ENCODE results near the gene CEP250. TPM values are rescaled to one million over a fixed set of nuclear protein-coding genes. Genes with fewer than 3 reads are reported as not detected.
A peak's percentile ranks its signal among the peaks of the same experiment; 100 is the strongest.

CEP250 gene
- total RNA-seq, 2 donors from 2014 or later = 29.8 to 46.5 TPM

DNA sequence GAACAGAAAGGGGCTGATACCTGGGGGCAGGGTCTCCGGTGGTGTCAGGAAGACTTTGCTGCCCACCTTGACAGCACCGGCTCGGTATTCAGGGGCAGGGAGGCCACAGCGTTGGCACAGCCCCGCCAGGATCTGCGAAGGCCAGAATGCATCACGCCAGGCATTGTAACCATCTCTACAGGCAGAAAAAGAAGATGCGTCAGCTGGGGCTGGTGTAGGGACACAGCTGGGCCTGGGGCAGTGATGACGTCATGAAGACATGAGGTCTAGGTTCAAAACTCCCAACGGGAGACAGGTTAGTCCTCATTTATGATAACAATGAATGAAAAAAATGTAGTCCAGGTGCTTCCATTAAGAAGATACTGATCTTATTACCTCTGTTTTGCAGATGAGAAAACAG lies 108.4 kb downstream of the CEP250 start:
- no peaks in the 10 kb centered on the region for H3K4me1 ChIP-seq (ENCODE audit: control insufficient read depth, insufficient read depth, low read length)
- Mint-ChIP-seq H3K9me3 (no peaks in the 10 kb centered on the region), H3K4me3 (no peak overlapping the region), H3K27me3 (ENCODE audit: insufficient read depth) (no peaks in the 10 kb centered on the region), H3K36me3 (ENCODE audit: low read depth) (peaks cover 4% of the 10 kb centered on the region), H3K4me1 (no peaks in the 10 kb centered on the region), H3K27ac (no peak overlapping the region)
- H3K4me3 ChIP-seq (ENCODE audit: low read length) = no peak overlapping the region
- no peak overlapping the region for H3K9ac ChIP-seq (ENCODE audit: extremely low read depth, low read length, poor library complexity, severe bottlenecking)
- WGBS, 2 experiments (ENCODE audit: insufficient coverage in 1 of 2, insufficient read length in 1 of 2) = 91 to 96% methylated on average over 9 to 10 of the region's 10 CpGs
- H3K36me3 ChIP-seq (ENCODE audit: control insufficient read depth, insufficient read depth, low read length) = no peaks in the 10 kb centered on the region
- no peaks in the 10 kb centered on the region for H3K9me3 ChIP-seq (ENCODE audit: control insufficient read depth, low read length)
- TF ChIP-seq, protein P1, sequence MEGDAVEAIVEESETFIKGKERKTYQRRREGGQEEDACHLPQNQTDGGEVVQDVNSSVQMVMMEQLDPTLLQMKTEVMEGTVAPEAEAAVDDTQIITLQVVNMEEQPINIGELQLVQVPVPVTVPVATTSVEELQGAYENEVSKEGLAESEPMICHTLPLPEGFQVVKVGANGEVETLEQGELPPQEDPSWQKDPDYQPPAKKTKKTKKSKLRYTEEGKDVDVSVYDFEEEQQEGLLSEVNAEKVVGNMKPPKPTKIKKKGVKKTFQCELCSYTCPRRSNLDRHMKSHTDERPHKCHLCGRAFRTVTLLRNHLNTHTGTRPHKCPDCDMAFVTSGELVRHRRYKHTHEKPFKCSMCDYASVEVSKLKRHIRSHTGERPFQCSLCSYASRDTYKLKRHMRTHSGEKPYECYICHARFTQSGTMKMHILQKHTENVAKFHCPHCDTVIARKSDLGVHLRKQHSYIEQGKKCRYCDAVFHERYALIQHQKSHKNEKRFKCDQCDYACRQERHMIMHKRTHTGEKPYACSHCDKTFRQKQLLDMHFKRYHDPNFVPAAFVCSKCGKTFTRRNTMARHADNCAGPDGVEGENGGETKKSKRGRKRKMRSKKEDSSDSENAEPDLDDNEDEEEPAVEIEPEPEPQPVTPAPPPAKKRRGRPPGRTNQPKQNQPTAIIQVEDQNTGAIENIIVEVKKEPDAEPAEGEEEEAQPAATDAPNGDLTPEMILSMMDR (conservative IDR thresholded peaks at IDR 0.05) = no peak
- H3K27ac ChIP-seq (ENCODE audit: low read depth, low read length) = no peak overlapping the region
- no peaks in the 10 kb centered on the region for H3K27me3 ChIP-seq (ENCODE audit: control insufficient read depth, insufficient read depth, low read length, poor library complexity, severe bottlenecking)
- DNase-seq = no peak

DNA sequence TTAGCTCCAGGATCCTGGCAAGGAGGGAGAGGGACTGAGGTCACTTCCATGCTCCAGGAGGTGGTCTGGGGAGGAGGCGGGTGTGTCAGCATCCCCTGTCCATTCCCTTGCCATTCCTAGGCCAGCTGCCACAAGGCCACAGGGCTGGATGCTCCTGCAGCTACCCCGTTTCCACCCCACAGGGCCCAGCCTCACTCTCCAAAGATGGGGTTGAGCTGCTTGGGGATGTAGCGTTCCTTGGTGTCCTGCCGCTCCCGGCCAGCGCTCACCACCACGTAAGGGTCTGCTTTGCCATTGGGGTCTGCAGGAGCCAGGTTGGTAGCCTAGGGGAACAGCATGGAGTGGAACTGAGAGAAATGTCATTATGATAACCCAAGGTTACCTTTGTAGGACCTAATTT lies 109.5 kb downstream of the CEP250 start:
- Histone ChIP-seq H3K4me3 (ENCODE audit: low read length) (no peak overlapping the region), H3K27me3 (ENCODE audit: control insufficient read depth, insufficient read depth, low read length, poor library complexity, severe bottlenecking) (no peaks in the 10 kb centered on the region), H3K9me3 (ENCODE audit: control insufficient read depth, low read length) (no peaks in the 10 kb centered on the region), H3K9ac (ENCODE audit: extremely low read depth, low read length, poor library complexity, severe bottlenecking) (no peak overlapping the region), H3K27ac (ENCODE audit: low read depth, low read length) (no peak overlapping the region), H3K36me3 (ENCODE audit: control insufficient read depth, insufficient read depth, low read length) (no peaks in the 10 kb centered on the region), H3K4me1 (ENCODE audit: control insufficient read depth, insufficient read depth, low read length) (no peaks in the 10 kb centered on the region)
- H3K9me3 Mint-ChIP-seq = no peaks in the 10 kb centered on the region
- no peaks in the 10 kb centered on the region for H3K36me3 Mint-ChIP-seq (ENCODE audit: low read depth)
- H3K27me3 Mint-ChIP-seq (ENCODE audit: insufficient read depth) = no peaks in the 10 kb centered on the region
- H3K4me3 Mint-ChIP-seq = no peak overlapping the region
- no peaks in the 10 kb centered on the region for H3K4me1 Mint-ChIP-seq
- DNase-seq = no peak
- no peak overlapping the region for H3K27ac Mint-ChIP-seq
- WGBS, 2 experiments (ENCODE audit: insufficient coverage in 1 of 2, insufficient read length in 1 of 2) = 96 to 97% methylated on average over 4 to 7 of the region's 7 CpGs
- TF ChIP-seq, protein P1 (conservative IDR thresholded peaks at IDR 0.05) = no peak

DNA sequence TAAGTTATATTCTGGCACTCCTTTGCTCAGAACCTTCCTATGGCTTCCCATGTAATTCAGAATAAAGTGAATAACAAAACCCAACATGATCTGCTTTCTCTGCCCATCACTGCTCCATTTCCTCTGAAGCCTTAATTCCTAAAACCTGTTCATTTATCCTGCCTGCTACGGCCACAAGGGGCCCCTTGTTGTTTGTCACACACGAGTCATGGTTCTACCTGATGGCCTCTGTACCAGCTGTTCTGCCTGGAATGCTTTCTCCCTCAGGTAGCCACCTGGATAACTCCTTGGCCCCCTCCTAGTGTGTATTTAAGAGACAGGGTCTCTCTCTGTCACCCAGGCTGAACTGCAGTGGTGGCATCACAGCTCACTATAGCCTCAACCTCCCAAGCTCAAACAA lies 113.2 kb downstream of the CEP250 start:
- TF ChIP-seq, protein P1 (conservative IDR thresholded peaks at IDR 0.05) = peak; percentile 77
- H3K4me1 ChIP-seq (ENCODE audit: control insufficient read depth, insufficient read depth, low read length) = no peaks in the 10 kb centered on the region
- no peak overlapping the region for H3K27ac ChIP-seq (ENCODE audit: low read depth, low read length)
- DNase-seq = peak; percentile 82
- H3K4me3 Mint-ChIP-seq = no peak overlapping the region
- H3K27me3 ChIP-seq (ENCODE audit: control insufficient read depth, insufficient read depth, low read length, poor library complexity, severe bottlenecking) = no peaks in the 10 kb centered on the region
- no peak overlapping the region for H3K27ac Mint-ChIP-seq
- no peaks in the 10 kb centered on the region for H3K4me1 Mint-ChIP-seq
- no peaks in the 10 kb centered on the region for H3K36me3 ChIP-seq (ENCODE audit: control insufficient read depth, insufficient read depth, low read length)
- no peaks in the 10 kb centered on the region for H3K9me3 ChIP-seq (ENCODE audit: control insufficient read depth, low read length)
- WGBS, 2 experiments (ENCODE audit: insufficient coverage in 1 of 2, insufficient read length in 1 of 2) = 25 to 49% methylated on average over 1 to 2 of the region's 2 CpGs
- H3K9ac ChIP-seq (ENCODE audit: extremely low read depth, low read length, poor library complexity, severe bottlenecking) = no peak overlapping the region
- peaks cover 9% of the 10 kb centered on the region for H3K9me3 Mint-ChIP-seq
- no peaks in the 10 kb centered on the region for H3K36me3 Mint-ChIP-seq (ENCODE audit: low read depth)
- no peak overlapping the region for H3K4me3 ChIP-seq (ENCODE audit: low read length)
- peaks cover 2% of the 10 kb centered on the region for H3K27me3 Mint-ChIP-seq (ENCODE audit: insufficient read depth)

Small RNA genes lying within 50 kb of the gene (microRNA-seq; reads per million reads assigned to microRNA genes)
- not detected for gene MIR1289-1 (ENCODE audit: borderline microRNAs expressed)

Other genes starting within 250 kb of the CEP250 start
- 1 to 10 TPM; 1.3 to 5.9 TPM for gene MMP24, start 228.9 kb upstream of the CEP250 start, total RNA-seq
- gene MMP24OS, start 177.5 kb upstream of the CEP250 start, total RNA-seq = 10 to 100 TPM; 32.2 to 38.8 TPM
- 100 to 1,000 TPM; 127 to 132 TPM for gene EIF6, start 170.8 kb upstream of the CEP250 start, total RNA-seq
- gene FAM83C, start 163.2 kb upstream of the CEP250 start, total RNA-seq = not detected
- gene UQCC1, start 43.6 kb upstream of the CEP250 start, total RNA-seq = 10 to 100 TPM; 55.1 to 68.7 TPM
- gene GDF5, start 17.4 kb upstream of the CEP250 start, total RNA-seq = not detected
- not detected for gene C20orf173, start 74.1 kb downstream of the CEP250 start, total RNA-seq
- gene ERGIC3, start 86.5 kb downstream of the CEP250 start, total RNA-seq = 100 to 1,000 TPM; 217 to 230 TPM
- 1 to 10 TPM; 1.7 to 3.5 TPM for gene SPAG4, start 160.2 kb downstream of the CEP250 start, total RNA-seq
- 100 to 1,000 TPM; 238 to 441 TPM for gene CPNE1, start 209.3 kb downstream of the CEP250 start, total RNA-seq
- 100 to 1,000 TPM; 106 to 158 TPM for gene RBM12, start 209.3 kb downstream of the CEP250 start, total RNA-seq
- gene NFS1, start 243.8 kb downstream of the CEP250 start, total RNA-seq = 10 to 100 TPM; 17.0 to 30.9 TPM
- 100 to 1,000 TPM; 194 to 243 TPM for gene ROMO1, start 243.8 kb downstream of the CEP250 start, total RNA-seq